Breast epithelium (tissue), 4 donors: ENCODE data around the gene CR1L. TPM values are rescaled to one million over a fixed set of nuclear protein-coding genes. Genes with fewer than 3 reads are reported as not detected.
"Not testable (repeated sequence)": the region's sequence is repeated elsewhere in the genome, so short reads cannot be mapped to it uniquely, and the experiment has no call there.

Source experiments
- DNase-seq, 2 donors: peaks; one replicate each; pipeline ENCODE4 v3.0.0-alpha.2; 2019; ENCODE audit warnings: low spot score in 2 of 2
- H3K27ac ChIP-seq, 2 donors: fragments of 200-600 bp; sonication (generic) in 1 of 2; one replicate each; pipeline ENCODE4 v1.5.1; 2016 to 2019; ENCODE audit warnings: mild to moderate bottlenecking in 1 of 2
- H3K27me3 ChIP-seq, 2 donors: fragments of 200-600 bp; sonication (generic) in 1 of 2; one replicate each; pipeline versions ENCODE4 v1.5.1 to v1.6.0; 2017 to 2019; ENCODE audit warnings: control low read depth in 1 of 2, mild to moderate bottlenecking in 1 of 2
- H3K36me3 ChIP-seq: fragments of 200-600 bp; one replicate; pipeline ENCODE4 v1.5.1; 2019
- H3K4me1 ChIP-seq, 2 donors: fragments of 200-600 bp; sonication (generic); one replicate each; pipeline ENCODE4 v1.5.1; 2016 to 2019; ENCODE audit warnings: control low read depth in 1 of 2
- H3K4me3 ChIP-seq, 3 donors: fragments of 200-600 bp; sonication (generic); 1 replicate in 2 of 3; 2 replicates in 1 of 3; pipeline ENCODE4 v1.5.1; 2016 to 2019; ENCODE audit warnings: mild to moderate bottlenecking in 3 of 3, moderate library complexity in 2 of 3
- H3K9me3 ChIP-seq, 2 donors: fragments of 200-600 bp; sonication (generic) in 1 of 2; one replicate each; pipeline ENCODE4 v1.5.1; 2016 to 2019; ENCODE audit warnings: control low read depth in 1 of 2
- CTCF ChIP-seq, 3 donors: fragments of 450-650 bp; IDR thresholded peaks; one replicate each; pipeline ENCODE4 v1.5.1; 2016 to 2017; ENCODE audit warnings: antibody characterized with exemption in 3 of 3, mild to moderate bottlenecking in 3 of 3, moderate library complexity in 3 of 3
- POLR2A ChIP-seq: fragments of 450-650 bp; IDR thresholded peaks from one replicate; pipeline ENCODE4 v1.6.1; 2016; ENCODE audit warnings: antibody characterized with exemption, mild to moderate bottlenecking, moderate library complexity
- POLR2AphosphoS5 ChIP-seq, 3 donors: sonication (generic); formaldehyde crosslinking; IDR thresholded peaks; one replicate each; pipeline ENCODE4 v1.6.1; 2017; ENCODE audit warnings: antibody characterized with exemption in 3 of 3
- intact Hi-C: fragments of 100-400 bp; cut with DNase I; formaldehyde crosslinking; loops from one replicate; pipeline ENCODE4 v1.15.1; 2023; ENCODE audit warnings: low total_unique reads
- total RNA-seq, 3 donors: library from RNA; depleted of rRNA; stranded (reverse); fragments of >200 nt; gene quantifications; one replicate each; pipeline ENCODE4 v1.1.0, GENCODE V29; 2016

Gene CR1L
- total RNA-seq, 3 donors from 2014 or later, result not detected

DNA sequence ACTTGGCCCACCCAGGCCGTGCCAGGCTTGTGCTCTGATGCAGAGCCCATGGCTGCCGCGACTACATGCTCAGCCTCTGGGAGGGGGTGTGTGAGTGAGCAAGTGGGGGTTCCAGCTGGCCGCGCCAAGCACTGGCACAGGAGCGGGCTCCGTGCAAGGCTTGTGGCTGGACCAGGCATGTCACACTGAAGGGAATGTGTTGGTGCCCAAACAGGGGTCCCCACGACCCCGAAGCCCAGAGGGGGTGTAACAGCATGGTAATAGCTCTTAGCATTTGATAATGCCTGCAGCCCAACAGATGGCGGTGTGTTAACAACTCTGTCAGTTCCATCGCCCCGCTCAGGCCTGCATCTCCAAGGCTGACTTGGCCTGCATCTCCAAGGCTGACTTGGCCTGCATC lies 68.6 kb downstream of the CR1L start:
- DNase-seq, result no peak
- Histone ChIP-seq H3K27me3 (no peaks in the 10 kb centered on the region), H3K27ac (no peak overlapping the region), H3K36me3 (no peaks in the 10 kb centered on the region), H3K4me1 (no peaks in the 10 kb centered on the region), H3K9me3 (no peaks in the 10 kb centered on the region), H3K4me3 (no peak overlapping the region)
- intact Hi-C loops, result no loop called here
- TF ChIP-seq POLR2AphosphoS5 (IDR thresholded peaks at IDR 0.05), result no peak
- no peak for TF ChIP-seq POLR2A
- TF ChIP-seq CTCF (IDR thresholded peaks at IDR 0.05), result no peak

GRCh38 chr1:207719234-207719633 lies 74.3 kb downstream of the CR1L start:
- intact Hi-C loops, result no loop called here
- Histone ChIP-seq H3K4me3 (no peak overlapping the region), H3K4me1 (no peaks in the 10 kb centered on the region), H3K27me3 (no peaks in the 10 kb centered on the region), H3K9me3 (no peaks in the 10 kb centered on the region), H3K27ac (no peak overlapping the region), H3K36me3 (no peaks in the 10 kb centered on the region)
- TF ChIP-seq CTCF (IDR thresholded peaks at IDR 0.05) (no peak), POLR2AphosphoS5 (IDR thresholded peaks at IDR 0.05) (no peak), POLR2A (no peak)
- no peak for DNase-seq

DNA sequence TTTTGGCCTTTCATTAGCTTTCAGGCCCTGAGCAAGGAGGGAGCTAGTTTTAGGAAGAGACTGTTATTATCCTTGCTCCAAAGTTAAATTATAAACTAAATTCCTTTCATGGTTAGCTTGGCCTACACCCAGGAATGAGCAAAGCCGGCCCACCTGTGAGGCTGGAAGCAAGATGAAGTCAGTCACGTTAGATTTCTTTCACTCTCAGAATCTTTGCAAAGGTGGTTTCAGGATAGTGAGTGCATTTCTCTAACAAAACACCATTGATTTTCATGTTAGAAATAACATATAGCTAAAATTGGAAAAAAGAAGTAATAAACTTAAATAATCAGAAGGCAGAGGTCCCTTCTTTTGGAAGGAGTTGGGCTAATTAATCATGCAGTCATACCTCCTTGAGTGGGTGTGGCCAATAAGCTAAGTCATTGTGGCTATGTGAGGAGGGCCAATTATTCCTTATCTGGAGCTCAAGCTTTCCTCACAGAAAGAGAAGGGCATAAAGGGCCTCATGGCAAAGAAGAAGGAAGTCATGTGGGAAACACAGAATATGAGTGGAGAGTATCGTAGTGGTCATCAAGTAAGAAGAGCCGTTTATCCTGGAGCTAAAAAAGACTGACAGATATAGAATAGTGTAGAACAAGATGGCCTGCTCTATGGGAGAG lies 83.4 kb downstream of the CR1L start:
- not testable (repeated sequence) for H3K4me1 ChIP-seq, H3K27me3 ChIP-seq

DNA sequence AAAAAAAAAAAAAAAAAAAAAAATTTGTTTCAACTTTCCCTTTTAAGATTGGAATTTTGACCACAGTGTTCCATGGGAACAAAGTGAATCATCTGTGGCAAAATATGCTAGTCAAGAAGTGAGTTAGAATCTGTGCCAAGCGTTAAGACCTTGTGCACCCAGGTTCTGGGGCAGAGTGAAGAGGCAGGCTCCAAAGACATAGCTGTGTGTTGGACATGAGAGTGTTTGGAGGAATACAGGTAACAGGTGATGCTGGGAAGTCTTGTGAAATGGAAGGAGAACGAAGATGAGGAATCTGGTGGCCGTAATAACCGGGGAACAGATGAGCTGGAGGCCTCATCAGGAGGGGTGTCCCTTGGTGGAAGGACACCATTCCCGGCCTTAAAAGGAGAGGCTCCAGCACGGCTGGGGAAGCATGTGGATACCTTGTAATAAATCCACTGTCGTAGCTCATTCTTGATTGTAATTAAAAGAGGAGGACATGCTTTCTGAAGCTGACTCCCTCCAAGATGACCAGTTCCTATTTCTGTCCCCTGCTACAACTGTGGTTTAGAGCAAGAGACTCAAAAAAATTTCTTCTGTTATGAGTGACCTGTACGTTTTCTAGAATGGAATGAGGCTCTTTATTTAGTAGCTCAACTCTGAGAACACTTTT lies 92.7 kb downstream of the CR1L start:
- H3K27me3 ChIP-seq, intact Hi-C loops, H3K27ac ChIP-seq, H3K4me3 ChIP-seq, H3K4me1 ChIP-seq, H3K36me3 ChIP-seq, H3K9me3 ChIP-seq, DNase-seq: not testable (repeated sequence)

More for the DNA sequence above, 83.4 kb downstream of the CR1L start:
- intact Hi-C loops, H3K4me3 ChIP-seq, H3K27ac ChIP-seq, DNase-seq, H3K36me3 ChIP-seq, H3K9me3 ChIP-seq: not testable (repeated sequence)

DNA sequence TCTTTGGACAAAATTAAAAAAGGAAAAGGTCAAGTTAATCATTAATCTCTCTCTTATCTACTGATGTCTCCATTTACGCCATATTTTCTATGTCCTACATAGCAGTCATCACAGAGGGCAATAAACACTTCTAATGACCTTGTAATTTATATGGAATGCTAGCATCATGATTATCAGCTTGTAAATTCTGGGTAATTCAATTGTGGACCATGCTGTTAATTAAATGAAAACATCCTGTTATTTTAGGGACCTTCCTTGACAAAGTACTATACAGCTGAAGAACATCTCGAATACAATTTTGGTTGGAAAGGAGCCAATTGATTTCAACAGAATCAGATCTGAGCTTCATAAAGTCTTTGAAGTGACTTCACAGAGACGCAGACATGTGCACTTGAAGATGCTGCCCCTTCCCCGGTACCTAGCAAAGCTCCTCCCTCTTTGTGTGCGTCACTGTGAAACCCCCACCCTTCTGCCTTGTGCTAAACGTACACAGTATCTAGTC lies 93.3 kb downstream of the CR1L start:
- intact Hi-C loops, H3K4me3 ChIP-seq, DNase-seq, H3K9me3 ChIP-seq, H3K36me3 ChIP-seq, H3K4me1 ChIP-seq, H3K27ac ChIP-seq, H3K27me3 ChIP-seq: not testable (repeated sequence)

DNA sequence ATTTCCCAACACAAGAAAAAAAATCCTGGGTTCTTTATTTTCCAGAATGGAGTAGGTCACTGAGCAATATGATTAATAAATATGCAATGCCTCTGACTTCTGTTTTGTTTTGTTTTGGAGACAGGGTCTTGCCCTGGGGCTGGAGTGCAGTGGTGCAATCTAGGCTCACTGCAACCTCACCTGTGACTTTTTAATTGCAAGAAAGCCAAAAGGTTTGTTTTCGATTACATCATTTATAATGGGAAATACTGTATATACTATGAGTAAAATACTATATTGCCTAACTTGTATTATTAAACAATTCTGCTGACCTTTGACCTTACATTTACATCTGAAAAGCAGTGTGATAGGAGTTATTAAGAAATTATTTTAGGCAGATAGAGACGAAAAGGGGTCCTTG lies 95.3 kb downstream of the CR1L start:
- no peaks in the 10 kb centered on the region for H3K4me1 ChIP-seq
- no peaks in the 10 kb centered on the region for H3K36me3 ChIP-seq
- no peak for DNase-seq
- no peak for TF ChIP-seq POLR2A
- TF ChIP-seq POLR2AphosphoS5 (IDR thresholded peaks at IDR 0.05), result no peak
- no peak for TF ChIP-seq CTCF (IDR thresholded peaks at IDR 0.05)
- H3K27ac ChIP-seq, result no peak overlapping the region
- H3K9me3 ChIP-seq, result no peaks in the 10 kb centered on the region
- no peaks in the 10 kb centered on the region for H3K27me3 ChIP-seq
- no peak overlapping the region for H3K4me3 ChIP-seq
- intact Hi-C loops, result no loop called here
